H1 (cell line): ENCODE results near the gene SFXN2. TPM values are rescaled to one million over a fixed set of nuclear protein-coding genes. Genes with fewer than 3 reads are reported as not detected.

Experiments used
- ASH2L ChIP-seq: fragments of 200-600, 300-600 bp; sonication (generic); IDR thresholded peaks from one replicate; pipeline ENCODE4 v1.7.1; 2017; ENCODE audit warnings: low read length
- TAF1 ChIP-seq: IDR thresholded peaks from 2 replicates; pipeline ENCODE4 v1.6.1; 2011; ENCODE audit warnings: mild to moderate bottlenecking, low read depth, low read length
- TAF7 ChIP-seq: optimal IDR thresholded peaks from 2 replicates; pipeline ENCODE3; 2011; ENCODE audit warnings: low read depth, mild to moderate bottlenecking, inconsistent platforms, low read length, moderate library complexity, borderline replicate concordance
- TCF12 ChIP-seq: IDR thresholded peaks from 2 replicates; pipeline ENCODE4 v1.6.1; 2011; ENCODE audit warnings: low read depth, mild to moderate bottlenecking, low read length
- polyA plus RNA-seq, 7 experiments: library from polyadenylated mRNA; depleted of rRNA in 3 of 7; stranded (reverse) in 5 of 7; unstranded in 2 of 7; fragments of >200 nt in 5 of 7; fragments of 200-250 nt in 2 of 7; gene quantifications; 1 replicate in 5 of 7; 2 replicates in 1 of 7; 4 replicates in 1 of 7; pipeline versions ENCODE4 v1.2.1 to v1.2.3, GENCODE V29; 2011 to 2013; ENCODE audit warnings: missing spikeins in 2 of 7, mixed read lengths in 2 of 7
- total RNA-seq: library from RNA; stranded (reverse); fragmentation: NEBNext Ultra II Directional; extraction: Animal tissue kit (Norgen Biotek cat#: 25700); gene quantifications from 2 replicates; pipeline ENCODE4 v1.2.1, GENCODE V29; 2021
- TF ChIP-seq, protein P1 (sequence below): fragments of 300-600 bp; sonication (generic); IDR thresholded peaks from 2 replicates; pipeline ENCODE4 v1.7.1; 2012; ENCODE audit warnings: low read length, moderate library complexity, mild to moderate bottlenecking, inconsistent platforms; ENCODE audit not compliant: insufficient replicate concordance

Gene SFXN2
- total and polyA plus RNA-seq, 2 of the 8 experiments (the other 6 are each of a cell fraction or from before 2014, with no cell fraction given): 20.5 to 23.5 TPM

DNA sequence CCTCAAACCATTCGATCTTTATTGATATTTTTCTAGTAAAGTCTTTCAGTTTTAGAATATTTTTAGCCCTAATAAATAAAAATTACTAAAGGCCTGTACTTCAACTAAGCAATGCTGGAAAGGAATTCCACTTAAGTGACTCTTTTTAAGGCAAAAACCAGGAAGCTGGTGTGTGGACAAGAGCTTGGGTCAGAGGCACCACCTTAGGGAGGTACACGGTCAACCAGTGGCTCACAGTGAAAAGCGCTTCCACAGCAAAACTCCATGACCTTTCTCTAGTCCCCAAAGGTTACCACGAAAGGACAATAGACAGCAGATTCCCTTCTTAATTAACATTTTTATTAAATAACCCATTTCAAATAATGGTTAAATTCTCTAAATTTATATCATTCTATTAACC, 31.5 kb upstream of the SFXN2 start (continued):
- TF ChIP-seq, protein P1, sequence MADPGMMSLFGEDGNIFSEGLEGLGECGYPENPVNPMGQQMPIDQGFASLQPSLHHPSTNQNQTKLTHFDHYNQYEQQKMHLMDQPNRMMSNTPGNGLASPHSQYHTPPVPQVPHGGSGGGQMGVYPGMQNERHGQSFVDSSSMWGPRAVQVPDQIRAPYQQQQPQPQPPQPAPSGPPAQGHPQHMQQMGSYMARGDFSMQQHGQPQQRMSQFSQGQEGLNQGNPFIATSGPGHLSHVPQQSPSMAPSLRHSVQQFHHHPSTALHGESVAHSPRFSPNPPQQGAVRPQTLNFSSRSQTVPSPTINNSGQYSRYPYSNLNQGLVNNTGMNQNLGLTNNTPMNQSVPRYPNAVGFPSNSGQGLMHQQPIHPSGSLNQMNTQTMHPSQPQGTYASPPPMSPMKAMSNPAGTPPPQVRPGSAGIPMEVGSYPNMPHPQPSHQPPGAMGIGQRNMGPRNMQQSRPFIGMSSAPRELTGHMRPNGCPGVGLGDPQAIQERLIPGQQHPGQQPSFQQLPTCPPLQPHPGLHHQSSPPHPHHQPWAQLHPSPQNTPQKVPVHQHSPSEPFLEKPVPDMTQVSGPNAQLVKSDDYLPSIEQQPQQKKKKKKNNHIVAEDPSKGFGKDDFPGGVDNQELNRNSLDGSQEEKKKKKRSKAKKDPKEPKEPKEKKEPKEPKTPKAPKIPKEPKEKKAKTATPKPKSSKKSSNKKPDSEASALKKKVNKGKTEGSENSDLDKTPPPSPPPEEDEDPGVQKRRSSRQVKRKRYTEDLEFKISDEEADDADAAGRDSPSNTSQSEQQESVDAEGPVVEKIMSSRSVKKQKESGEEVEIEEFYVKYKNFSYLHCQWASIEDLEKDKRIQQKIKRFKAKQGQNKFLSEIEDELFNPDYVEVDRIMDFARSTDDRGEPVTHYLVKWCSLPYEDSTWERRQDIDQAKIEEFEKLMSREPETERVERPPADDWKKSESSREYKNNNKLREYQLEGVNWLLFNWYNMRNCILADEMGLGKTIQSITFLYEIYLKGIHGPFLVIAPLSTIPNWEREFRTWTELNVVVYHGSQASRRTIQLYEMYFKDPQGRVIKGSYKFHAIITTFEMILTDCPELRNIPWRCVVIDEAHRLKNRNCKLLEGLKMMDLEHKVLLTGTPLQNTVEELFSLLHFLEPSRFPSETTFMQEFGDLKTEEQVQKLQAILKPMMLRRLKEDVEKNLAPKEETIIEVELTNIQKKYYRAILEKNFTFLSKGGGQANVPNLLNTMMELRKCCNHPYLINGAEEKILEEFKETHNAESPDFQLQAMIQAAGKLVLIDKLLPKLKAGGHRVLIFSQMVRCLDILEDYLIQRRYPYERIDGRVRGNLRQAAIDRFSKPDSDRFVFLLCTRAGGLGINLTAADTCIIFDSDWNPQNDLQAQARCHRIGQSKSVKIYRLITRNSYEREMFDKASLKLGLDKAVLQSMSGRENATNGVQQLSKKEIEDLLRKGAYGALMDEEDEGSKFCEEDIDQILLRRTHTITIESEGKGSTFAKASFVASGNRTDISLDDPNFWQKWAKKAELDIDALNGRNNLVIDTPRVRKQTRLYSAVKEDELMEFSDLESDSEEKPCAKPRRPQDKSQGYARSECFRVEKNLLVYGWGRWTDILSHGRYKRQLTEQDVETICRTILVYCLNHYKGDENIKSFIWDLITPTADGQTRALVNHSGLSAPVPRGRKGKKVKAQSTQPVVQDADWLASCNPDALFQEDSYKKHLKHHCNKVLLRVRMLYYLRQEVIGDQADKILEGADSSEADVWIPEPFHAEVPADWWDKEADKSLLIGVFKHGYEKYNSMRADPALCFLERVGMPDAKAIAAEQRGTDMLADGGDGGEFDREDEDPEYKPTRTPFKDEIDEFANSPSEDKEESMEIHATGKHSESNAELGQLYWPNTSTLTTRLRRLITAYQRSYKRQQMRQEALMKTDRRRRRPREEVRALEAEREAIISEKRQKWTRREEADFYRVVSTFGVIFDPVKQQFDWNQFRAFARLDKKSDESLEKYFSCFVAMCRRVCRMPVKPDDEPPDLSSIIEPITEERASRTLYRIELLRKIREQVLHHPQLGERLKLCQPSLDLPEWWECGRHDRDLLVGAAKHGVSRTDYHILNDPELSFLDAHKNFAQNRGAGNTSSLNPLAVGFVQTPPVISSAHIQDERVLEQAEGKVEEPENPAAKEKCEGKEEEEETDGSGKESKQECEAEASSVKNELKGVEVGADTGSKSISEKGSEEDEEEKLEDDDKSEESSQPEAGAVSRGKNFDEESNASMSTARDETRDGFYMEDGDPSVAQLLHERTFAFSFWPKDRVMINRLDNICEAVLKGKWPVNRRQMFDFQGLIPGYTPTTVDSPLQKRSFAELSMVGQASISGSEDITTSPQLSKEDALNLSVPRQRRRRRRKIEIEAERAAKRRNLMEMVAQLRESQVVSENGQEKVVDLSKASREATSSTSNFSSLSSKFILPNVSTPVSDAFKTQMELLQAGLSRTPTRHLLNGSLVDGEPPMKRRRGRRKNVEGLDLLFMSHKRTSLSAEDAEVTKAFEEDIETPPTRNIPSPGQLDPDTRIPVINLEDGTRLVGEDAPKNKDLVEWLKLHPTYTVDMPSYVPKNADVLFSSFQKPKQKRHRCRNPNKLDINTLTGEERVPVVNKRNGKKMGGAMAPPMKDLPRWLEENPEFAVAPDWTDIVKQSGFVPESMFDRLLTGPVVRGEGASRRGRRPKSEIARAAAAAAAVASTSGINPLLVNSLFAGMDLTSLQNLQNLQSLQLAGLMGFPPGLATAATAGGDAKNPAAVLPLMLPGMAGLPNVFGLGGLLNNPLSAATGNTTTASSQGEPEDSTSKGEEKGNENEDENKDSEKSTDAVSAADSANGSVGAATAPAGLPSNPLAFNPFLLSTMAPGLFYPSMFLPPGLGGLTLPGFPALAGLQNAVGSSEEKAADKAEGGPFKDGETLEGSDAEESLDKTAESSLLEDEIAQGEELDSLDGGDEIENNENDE: no peak
- TF ChIP-seq TAF7 (no peak), ASH2L (no peak), TCF12 (no peak), TAF1 (no peak)
